Activated naive CD4-positive, alpha-beta T cell treated with anti-CD3 and anti-CD28 coated beads, Interleukin-2, amount 50 U/mL, for 24 hours (primary cell): Measurements from ENCODE around the gene MIB1.

Experiments used
- H3K27ac Mint-ChIP-seq: one replicate; pipeline ENCODE4 v1.8.0; 2021; ENCODE audit warnings: mild to moderate bottlenecking, mixed read lengths
- H3K27me3 Mint-ChIP-seq: one replicate; pipeline ENCODE4 v1.8.0; 2021; ENCODE audit warnings: mixed read lengths
- H3K36me3 Mint-ChIP-seq: one replicate; pipeline ENCODE4 v1.8.0; 2021; ENCODE audit warnings: mixed read lengths
- H3K4me1 Mint-ChIP-seq: one replicate; pipeline ENCODE4 v1.8.0; 2021; ENCODE audit warnings: mixed read lengths
- H3K4me3 Mint-ChIP-seq: one replicate; pipeline ENCODE4 v1.8.0; 2021; ENCODE audit warnings: mild to moderate bottlenecking, mixed read lengths
- H3K9me3 Mint-ChIP-seq: one replicate; pipeline ENCODE4 v1.8.0; 2021; ENCODE audit warnings: mixed read lengths

MIB1 gene

DNA sequence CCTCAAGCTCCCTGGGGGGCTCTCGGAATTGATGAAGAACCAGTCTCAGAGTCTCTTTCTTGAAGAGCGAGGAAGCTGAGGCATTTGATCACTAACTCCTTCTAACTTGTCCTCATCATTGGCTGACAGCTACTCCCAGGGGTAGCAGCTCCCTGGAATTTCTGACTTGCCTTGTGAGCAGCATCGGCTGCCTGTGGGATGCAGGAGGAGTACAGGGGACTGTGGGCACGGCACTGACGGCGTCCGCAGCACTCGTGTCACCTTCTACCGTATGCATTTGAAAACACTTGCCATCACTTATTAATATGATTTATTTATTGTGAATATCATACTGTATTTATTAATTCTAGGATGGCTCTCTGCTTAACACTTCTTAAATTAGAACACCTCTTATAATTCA is 175.0 kb downstream of the MIB1 start:
- Mint-ChIP-seq H3K36me3 (no peaks in the 10 kb centered on the region), H3K9me3 (no peaks in the 10 kb centered on the region), H3K27me3 (no peaks in the 10 kb centered on the region), H3K4me3 (no peak overlapping the region), H3K27ac (no peak overlapping the region), H3K4me1 (no peaks in the 10 kb centered on the region)

DNA sequence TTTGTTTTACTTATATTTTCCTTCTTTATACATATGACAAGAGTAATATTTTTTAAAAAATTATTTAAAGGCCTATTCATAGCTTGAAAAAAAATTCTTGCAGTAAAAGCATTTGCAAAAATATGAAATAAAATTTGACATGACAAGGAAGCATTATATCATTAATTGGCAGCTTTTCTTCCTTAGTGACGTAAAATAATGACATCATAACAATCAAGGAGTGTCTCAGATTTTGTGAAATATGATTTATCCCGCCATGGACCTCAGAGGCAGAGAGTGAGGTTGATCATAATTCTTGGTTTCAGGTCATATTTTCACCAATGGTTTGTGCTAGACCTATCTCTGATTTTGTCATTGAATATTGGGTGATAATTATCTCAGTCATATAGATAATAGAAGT is 176.0 kb downstream of the MIB1 start:
- no peak overlapping the region for H3K4me3 Mint-ChIP-seq
- H3K27ac Mint-ChIP-seq, result no peak overlapping the region
- H3K4me1 Mint-ChIP-seq, result no peaks in the 10 kb centered on the region
- H3K36me3 Mint-ChIP-seq, result no peaks in the 10 kb centered on the region
- no peaks in the 10 kb centered on the region for H3K27me3 Mint-ChIP-seq
- H3K9me3 Mint-ChIP-seq, result no peaks in the 10 kb centered on the region

DNA sequence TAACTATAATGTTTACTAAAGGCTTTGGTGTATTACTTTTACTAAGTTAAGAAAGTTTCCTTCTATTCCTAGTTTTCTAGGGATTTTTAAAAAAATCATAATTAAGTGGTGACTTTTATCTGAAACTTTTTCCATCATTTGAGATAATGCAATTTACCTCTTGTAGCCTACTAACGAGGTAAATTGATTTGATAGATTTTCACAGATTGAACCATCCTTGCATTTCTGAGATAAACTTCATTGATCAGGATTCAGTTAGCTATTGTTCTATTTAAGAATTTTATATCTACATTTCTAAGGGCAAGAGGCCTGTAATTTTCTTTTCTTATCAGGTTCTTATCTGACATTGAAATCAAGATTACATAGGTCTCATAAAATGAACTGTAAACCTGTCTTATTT is 178.1 kb downstream of the MIB1 start:
- Mint-ChIP-seq H3K9me3 (no peaks in the 10 kb centered on the region), H3K27me3 (peaks cover 3% of the 10 kb centered on the region), H3K4me3 (no peak overlapping the region), H3K36me3 (no peaks in the 10 kb centered on the region), H3K27ac (no peak overlapping the region), H3K4me1 (no peaks in the 10 kb centered on the region)
